ENCODE data around the gene CR1L. TPM values are rescaled to one million over a fixed set of nuclear protein-coding genes. Genes with fewer than 3 reads are reported as not detected.
"Not testable (repeated sequence)": the region's sequence is repeated elsewhere in the genome, so short reads cannot be mapped to it uniquely, and the experiment has no call there.

CR1L gene
- total and polyA plus RNA-seq, 5 experiments from 2014 or later: not detected

DNA sequence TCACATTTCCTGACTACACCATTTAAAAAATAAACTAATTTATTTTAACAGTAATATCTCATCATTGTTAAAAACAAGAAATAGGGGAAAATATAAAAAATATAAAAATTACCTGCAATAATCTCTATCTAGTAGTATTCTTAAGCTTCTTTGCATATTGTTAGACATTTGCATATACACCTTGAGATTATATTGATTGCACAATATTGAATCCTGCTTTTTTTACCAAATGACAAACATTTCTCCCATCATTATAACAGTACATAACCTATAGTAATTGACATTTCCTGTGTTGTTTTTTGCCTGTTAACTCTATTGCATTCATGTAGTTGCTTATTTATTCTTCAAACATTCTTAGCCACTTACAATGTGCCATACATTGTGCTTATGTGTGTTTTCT is 11.7 kb upstream of the CR1L start:
- POLR2A ChIA-PET: no interaction called here

DNA sequence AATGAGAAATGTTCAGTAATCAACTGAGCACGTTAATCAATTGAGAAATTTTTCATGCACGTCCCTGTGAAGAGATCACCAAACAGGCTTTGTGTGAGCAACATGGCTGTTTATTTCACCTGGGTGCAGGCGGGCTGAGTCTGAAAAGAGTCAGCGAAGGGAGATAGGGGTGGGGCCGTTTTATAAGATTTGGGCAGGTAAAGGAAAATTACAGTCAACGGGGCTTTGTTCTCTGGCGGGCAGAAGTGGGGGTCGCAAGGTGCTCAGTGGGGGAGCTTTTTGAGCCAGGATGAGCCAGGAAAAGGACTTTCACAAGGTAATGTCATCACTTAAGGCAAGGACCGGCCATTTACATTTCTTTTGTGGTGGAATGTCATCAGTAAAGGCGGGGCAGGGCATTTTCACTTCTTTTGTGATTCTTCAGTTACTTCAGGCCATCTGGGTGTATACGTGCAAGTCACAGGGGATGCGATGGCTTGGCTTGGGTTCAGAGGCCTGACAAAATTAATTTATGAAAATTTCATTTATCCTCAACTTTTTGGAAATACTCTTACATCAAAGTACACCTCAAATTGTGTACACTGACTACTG is 11.1 kb upstream of the CR1L start:
- ATAC-seq, POLR2A ChIA-PET, H3K4me3 Mint-ChIP-seq, H3K9me3 Mint-ChIP-seq, H3K27ac Mint-ChIP-seq, H3K4me1 Mint-ChIP-seq, DNase-seq, H3K36me3 Mint-ChIP-seq: not testable (repeated sequence)
- H3K27me3 Mint-ChIP-seq: peaks cover 2 to 20% (median 6%) of the 10 kb centered on the region in 5 donors

More for the DNA sequence above, 11.7 kb upstream of the CR1L start:
- no peaks in the 10 kb centered on the region for H3K36me3 Mint-ChIP-seq
- no peaks in the 10 kb centered on the region for H3K4me1 Mint-ChIP-seq
- H3K9me3 Mint-ChIP-seq: no peaks in the 10 kb centered on the region
- ATAC-seq (no peak), DNase-seq (no peak)
- no peak overlapping the region for H3K4me3 Mint-ChIP-seq
- peaks cover 0 to 14% (median 4%) of the 10 kb centered on the region in 5 donors for H3K27me3 Mint-ChIP-seq
- H3K27ac Mint-ChIP-seq: no peak overlapping the region

DNA sequence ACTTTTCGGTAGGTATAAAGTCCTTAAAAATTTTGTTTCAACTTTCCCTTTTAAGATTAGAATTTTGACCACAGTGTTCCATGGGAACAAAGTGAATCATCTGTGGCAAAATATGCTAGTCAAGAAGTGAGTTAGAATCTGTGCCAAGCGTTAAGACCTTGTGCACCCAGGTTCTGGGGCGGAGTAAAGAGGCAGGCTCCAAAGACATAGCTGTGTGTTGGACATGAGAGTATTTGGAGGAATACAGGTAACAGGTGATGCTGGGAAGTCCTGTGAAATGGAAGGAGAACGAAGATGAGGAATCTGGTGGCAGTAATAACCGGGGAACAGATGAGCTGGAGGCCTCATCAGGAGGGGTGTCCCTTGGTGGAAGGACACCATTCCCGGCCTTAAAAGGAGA is 10.6 kb upstream of the CR1L start:
- H3K4me1 Mint-ChIP-seq, H3K27ac Mint-ChIP-seq, H3K9me3 Mint-ChIP-seq, DNase-seq, H3K36me3 Mint-ChIP-seq, POLR2A ChIA-PET, ATAC-seq, H3K4me3 Mint-ChIP-seq: not testable (repeated sequence)
- H3K27me3 Mint-ChIP-seq: peaks cover 2 to 25% (median 6%) of the 10 kb centered on the region in 5 donors

DNA sequence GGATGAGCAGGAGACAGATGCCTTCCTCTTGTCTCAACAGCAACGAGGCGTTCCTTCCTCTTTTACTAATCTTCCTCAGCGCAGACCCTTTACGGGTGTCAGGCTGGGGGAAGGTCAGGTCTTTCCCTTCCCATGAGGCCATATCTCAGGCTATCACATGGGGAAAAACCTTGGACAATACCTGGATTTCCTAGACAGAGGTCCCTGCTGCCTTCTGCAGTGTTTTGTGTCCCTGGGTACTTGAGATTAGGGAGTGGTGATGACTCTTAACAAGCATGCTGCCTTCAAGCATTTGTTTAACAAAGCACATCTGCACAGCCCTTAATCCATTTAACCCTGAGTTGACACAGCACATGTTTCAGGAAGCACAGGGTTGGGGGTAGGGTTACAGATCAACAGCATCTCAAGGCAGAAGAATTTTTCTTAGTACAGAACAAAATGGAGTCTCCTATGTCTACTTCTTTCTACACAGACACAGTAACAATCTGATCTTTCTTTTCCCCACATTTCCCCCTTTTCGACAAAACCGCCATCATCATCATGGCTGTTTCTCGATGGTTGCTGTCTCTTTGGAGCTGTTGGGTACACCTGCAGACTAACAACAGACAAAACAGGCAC is 9.3 kb upstream of the CR1L start:
- POLR2A ChIA-PET, H3K4me1 Mint-ChIP-seq, H3K27ac Mint-ChIP-seq, ATAC-seq, H3K9me3 Mint-ChIP-seq, H3K4me3 Mint-ChIP-seq, DNase-seq, H3K36me3 Mint-ChIP-seq: not testable (repeated sequence)
- peaks cover 4 to 30% (median 8%) of the 10 kb centered on the region in 5 donors for H3K27me3 Mint-ChIP-seq

DNA sequence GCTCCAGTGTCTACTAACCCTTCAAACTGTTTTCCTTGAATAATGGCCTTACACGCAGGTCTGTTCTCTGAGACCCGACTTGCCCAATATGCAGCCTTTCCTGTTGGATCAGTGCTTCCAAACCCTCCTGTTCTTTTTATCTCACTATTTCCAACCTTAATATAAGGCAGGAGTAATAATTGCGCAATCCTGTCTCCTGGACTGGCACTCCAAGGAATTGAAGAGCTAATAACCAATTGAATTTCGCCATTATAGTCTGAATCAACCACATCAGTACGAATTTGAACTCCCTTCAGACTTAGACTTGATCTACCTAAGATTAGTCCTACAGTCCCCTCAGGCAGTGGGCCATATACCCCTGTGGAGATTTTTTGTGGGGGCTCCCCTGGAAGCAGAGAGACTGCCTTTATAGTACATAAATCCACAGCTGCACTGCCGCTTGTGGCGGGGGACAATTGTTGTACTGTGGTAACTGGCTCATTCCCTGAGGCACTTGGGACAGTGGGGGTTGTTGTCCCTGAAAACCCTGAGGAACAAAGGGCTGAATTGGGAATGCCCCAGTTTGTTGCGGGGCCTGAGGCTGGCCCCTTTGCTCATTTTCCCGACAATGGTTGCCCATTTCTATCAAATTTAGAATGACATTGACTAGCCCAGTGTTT is 6.3 kb upstream of the CR1L start:
- not testable (repeated sequence) for H3K4me1 Mint-ChIP-seq

DNA sequence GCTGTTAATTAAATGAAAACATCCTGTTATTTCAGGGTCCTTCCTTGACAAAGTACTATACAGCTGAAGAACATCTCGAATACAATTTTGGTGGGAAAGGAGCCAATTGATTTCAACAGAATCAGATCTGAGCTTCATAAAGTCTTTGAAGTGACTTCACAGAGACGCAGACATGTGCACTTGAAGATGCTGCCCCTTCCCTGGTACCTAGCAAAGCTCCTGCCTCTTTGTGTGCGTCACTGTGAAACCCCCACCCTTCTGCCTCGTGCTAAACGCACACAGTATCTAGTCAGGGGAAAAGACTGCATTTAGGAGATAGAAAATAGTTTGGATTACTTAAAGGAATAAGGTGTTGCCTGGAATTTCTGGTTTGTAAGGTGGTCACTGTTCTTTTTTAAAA is 5.6 kb upstream of the CR1L start:
- peak in 1 of 2 donors; percentile 54 for ATAC-seq
- H3K36me3 Mint-ChIP-seq, H3K9me3 Mint-ChIP-seq, H3K27ac Mint-ChIP-seq, DNase-seq, H3K4me1 Mint-ChIP-seq, POLR2A ChIA-PET, H3K4me3 Mint-ChIP-seq: not testable (repeated sequence)
- H3K27me3 Mint-ChIP-seq: peaks cover 19 to 40% (median 20%) of the 10 kb centered on the region in 5 donors

More for the DNA sequence above, 6.3 kb upstream of the CR1L start:
- POLR2A ChIA-PET, H3K4me3 Mint-ChIP-seq, H3K9me3 Mint-ChIP-seq, H3K27ac Mint-ChIP-seq, ATAC-seq, H3K36me3 Mint-ChIP-seq, DNase-seq: not testable (repeated sequence)
- H3K27me3 Mint-ChIP-seq: peaks cover 16 to 40% (median 18%) of the 10 kb centered on the region in 5 donors

DNA sequence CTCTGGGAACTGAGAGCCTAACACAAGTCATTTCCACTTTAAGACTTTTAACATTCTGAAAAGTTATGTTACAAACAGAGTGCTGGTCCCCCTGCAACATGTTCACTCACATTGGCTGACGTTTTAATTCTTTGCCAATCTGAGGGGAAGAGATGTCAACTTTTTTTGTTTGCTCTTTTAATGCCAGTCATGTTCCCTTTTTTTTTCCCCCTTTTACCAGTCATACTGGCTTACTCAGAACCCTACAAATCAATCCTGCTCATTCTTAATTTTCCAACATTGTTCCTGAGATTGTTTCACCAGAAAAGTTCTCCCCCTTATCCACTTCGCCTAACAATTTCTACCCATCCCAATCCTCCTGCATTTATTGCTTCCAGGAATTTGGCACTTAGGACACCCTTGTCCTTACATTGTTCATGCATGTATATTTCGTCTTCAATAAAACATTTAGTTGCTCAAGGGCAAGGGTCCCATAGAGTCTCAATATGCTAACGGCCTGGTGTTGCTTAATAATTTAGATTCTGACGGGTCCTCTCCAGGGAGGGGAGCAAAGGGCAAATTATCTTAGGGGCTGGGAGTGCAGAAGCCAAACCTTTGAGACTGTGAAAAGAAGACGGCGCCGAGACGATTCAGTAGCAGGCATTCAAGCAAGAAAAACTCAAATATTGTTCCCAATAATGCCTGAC is 624 bp upstream of the CR1L start:
- H3K36me3 Mint-ChIP-seq: peaks cover 0 to 2% (median 0%) of the 10 kb centered on the region in 3 donors
- POLR2A ChIA-PET: no interaction called here
- no peaks in the 10 kb centered on the region for H3K9me3 Mint-ChIP-seq
- H3K27ac Mint-ChIP-seq: no peak overlapping the region
- no peak for DNase-seq
- peaks cover 6 to 14% (median 8%) of the 10 kb centered on the region in 4 donors for H3K4me1 Mint-ChIP-seq
- H3K4me3 Mint-ChIP-seq: peak overlapping the region; percentile 72 to 90 (median 80)
- ATAC-seq: no peak
- H3K27me3 Mint-ChIP-seq: peaks cover 17 to 24% (median 20%) of the 10 kb centered on the region in 5 donors

DNA sequence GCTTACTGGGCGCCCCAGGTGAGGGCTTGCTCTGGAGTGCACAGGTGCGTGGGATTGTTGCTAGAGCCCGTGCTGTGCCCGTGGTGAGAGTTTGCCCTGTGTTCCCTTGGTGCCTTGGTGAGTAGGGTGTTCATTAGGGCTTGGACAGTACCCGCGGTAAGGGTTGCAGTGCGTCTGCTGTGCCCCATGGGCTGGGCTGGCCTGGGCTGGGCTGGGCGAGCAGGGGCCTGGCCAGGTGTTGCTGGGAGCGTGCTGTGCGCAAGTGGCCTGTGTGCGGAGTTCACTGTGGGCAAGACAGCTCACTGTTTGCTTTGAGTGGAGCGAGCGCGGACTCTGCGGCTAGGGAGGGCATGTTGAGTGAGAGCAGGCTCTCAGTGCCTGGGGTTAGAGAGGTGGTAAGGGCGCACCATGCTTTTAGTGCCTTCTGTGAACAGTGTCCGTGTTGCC is 725 bp downstream of the CR1L start:
- Mint-ChIP-seq H3K27me3 (peaks cover 14 to 22% (median 18%) of the 10 kb centered on the region in 5 donors), H3K4me1 (peaks cover 6 to 14% (median 8%) of the 10 kb centered on the region in 4 donors), H3K9me3 (no peaks in the 10 kb centered on the region), H3K27ac (no peak overlapping the region), H3K36me3 (peaks cover 0 to 2% (median 0%) of the 10 kb centered on the region in 3 donors), H3K4me3 (peak overlapping the region; percentile 75 to 90 (median 80))
- DNase-seq: peak in 1 of 10 donors; percentile 1
- POLR2A ChIA-PET: no interaction called here
- ATAC-seq: no peak

DNA sequence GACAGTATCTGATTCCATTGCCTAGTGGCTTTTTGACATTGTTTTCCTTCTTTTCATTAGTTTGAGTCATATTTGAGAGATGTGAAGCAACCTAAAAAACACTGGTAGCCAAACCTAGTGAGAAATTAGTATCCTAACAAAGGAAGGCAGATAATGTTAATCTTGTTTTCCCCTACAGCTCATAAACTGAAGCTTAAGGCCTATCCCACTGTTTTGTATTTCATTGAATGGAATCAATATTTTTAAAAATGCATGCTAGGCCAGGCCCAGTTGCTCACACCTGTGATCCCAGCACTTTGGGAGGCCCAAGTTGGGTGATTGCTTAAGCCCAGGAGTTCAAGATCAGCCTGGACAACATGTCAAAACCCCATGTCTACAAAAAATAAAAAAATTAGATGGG is 1.2 kb downstream of the CR1L start:
- Mint-ChIP-seq H3K9me3 (no peaks in the 10 kb centered on the region), H3K36me3 (peaks cover 0 to 2% (median 0%) of the 10 kb centered on the region in 3 donors), H3K27ac (no peak overlapping the region), H3K4me3 (peak overlapping the region in 9 of 10 donors; percentile 49 to 87 (median 77)), H3K4me1 (peaks cover 6 to 14% (median 8%) of the 10 kb centered on the region in 4 donors), H3K27me3 (peaks cover 14 to 22% (median 18%) of the 10 kb centered on the region in 5 donors)
- DNase-seq (no peak), ATAC-seq (no peak)
- POLR2A ChIA-PET: no interaction called here

DNA sequence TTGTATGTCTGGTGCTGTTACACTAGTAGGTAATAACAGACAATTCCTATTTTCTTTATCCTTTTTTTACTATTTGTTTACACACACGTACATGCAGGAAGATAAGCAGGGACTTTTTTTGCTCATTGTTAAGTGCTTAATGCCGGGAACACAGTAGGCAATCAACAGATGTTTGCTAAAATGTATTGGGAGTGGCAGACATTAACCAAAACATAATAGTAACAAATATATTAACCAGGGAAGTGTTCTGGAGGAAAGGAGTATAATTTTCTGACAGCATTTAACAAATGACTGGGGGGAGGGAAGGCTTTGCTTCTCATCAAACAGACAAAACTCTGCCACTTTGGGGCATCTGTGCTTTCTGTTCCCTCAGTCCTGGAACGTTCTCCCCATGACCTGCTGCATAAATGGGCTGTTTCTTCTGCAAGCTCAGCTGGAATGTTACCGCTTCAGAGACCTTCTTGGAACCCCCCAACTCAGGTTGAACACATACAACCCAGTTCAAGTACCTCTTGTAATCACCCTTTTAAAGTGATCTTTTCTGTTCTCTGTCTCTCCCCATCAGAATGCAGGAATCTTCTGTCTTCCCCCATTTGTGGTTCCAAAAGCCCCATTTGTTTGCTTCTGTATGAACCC is 2.1 kb downstream of the CR1L start:
- Mint-ChIP-seq H3K27me3 (peaks cover 13 to 19% (median 16%) of the 10 kb centered on the region in 5 donors), H3K9me3 (no peaks in the 10 kb centered on the region), H3K36me3 (no peaks in the 10 kb centered on the region), H3K27ac (no peak overlapping the region), H3K4me1 (peaks cover 6 to 14% (median 8%) of the 10 kb centered on the region in 4 donors), H3K4me3 (peak overlapping the region in 3 of 10 donors; percentile 9 to 56 (median 26))
- POLR2A ChIA-PET: no interaction called here
- ATAC-seq: no peak
- DNase-seq: no peak

DNA sequence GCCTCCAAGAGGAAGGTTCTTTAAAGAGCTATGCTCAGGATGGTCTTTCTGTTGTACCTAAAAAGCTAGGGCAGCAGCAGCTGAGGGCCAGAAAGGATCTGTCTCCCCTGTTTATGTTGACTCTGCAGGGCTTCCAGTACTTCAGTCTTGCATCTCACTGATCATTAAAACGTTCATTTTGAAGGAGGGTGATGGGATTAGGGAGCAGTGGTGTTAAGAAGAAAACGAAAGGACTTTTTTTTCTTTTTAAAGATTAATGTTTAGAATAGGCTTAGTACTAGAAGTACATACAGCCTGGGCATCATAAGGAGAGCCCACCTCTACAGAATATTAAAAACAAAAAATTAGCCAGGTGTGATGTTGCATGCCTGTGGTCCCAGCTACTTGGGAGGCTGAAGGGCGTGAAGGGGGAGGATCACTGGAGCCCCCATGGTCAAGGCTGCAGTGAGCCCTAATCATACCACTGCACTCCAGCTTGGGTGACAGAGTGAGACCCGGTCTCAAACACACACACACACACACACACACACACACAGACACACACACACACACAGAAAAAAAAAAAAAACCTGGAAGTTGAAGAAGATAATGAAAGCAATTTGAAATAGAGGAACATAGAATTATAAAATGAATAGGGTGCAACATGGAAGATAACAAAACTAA is 2.9 kb downstream of the CR1L start:
- no peaks in the 10 kb centered on the region for H3K9me3 Mint-ChIP-seq
- peaks cover 6 to 14% (median 8%) of the 10 kb centered on the region in 4 donors for H3K4me1 Mint-ChIP-seq
- H3K27ac Mint-ChIP-seq: no peak overlapping the region
- H3K27me3 Mint-ChIP-seq: peaks cover 6 to 14% (median 9%) of the 10 kb centered on the region in 5 donors
- DNase-seq: no peak
- POLR2A ChIA-PET: no interaction called here
- ATAC-seq: no peak
- no peaks in the 10 kb centered on the region for H3K36me3 Mint-ChIP-seq
- no peak overlapping the region for H3K4me3 Mint-ChIP-seq
